ENCODE measurements around the gene MFF. TPM values are rescaled to one million over a fixed set of nuclear protein-coding genes. Genes with fewer than 3 reads are reported as not detected.

The MFF gene, protein sequence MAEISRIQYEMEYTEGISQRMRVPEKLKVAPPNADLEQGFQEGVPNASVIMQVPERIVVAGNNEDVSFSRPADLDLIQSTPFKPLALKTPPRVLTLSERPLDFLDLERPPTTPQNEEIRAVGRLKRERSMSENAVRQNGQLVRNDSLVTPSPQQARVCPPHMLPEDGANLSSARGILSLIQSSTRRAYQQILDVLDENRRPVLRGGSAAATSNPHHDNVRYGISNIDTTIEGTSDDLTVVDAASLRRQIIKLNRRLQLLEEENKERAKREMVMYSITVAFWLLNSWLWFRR
- total RNA-seq: 59.0 and 61.4 TPM in 2 replicates

GRCh38 chr2:227324995-227325838 lies at the start of gene MFF:
Gene MFF (plus strand): TSS chr2:227325251. CDS start chr2:227330666, 5,415 bp downstream.

DNA sequence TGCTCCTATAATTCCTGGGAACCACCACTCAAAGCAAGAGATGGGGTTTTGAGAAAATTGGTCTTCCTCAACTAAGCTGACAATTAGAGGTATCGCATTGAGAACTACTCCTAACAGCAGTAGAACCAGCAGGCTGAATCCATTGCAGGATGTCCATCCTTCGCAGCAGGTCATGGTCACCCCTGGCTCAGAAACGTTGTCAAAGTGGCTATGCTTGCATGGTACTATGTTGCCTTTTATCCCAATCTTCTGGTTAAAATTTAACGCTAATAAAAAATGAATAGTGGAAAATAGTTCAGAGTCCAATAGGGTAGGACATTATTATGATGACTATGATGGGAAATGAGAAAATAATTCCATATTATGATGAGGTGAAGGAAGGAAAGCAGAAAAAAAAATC lies 54.0 kb downstream of the MFF start, which contains the start of gene TM4SF20:
TSS of gene TM4SF20 (minus strand) at position 212 of the 400 bp plus-strand sequence. CDS start at position 174, 38 bp downstream.

GRCh38 chr2:227387583-227387982 lies 62.5 kb downstream of the MFF start, which contains the start of gene SCYGR1:
Gene SCYGR1 (minus strand): TSS chr2:227387949. CDS start chr2:227387949, 0 bp downstream.

Other genes with a start within 250 kb of the MFF start
- not detected in 2 replicates for gene COL4A4, start 161.0 kb upstream of the MFF start, total RNA-seq
- gene COL4A3, start 160.6 kb upstream of the MFF start, total RNA-seq: not detected in 2 replicates
- not detected in 2 replicates for gene TM4SF20, start 54.1 kb downstream of the MFF start, total RNA-seq
- not detected in 2 replicates for gene SCYGR1, start 62.7 kb downstream of the MFF start, total RNA-seq
- gene AGFG1, start 146.9 kb downstream of the MFF start, total RNA-seq: 41.3 and 43.6 TPM in 2 replicates

Data from epithelial cell of umbilical artery (primary cell).